Renal cortical epithelial cell (primary cell): ENCODE measurements around the gene PIEZO1. TPM values are rescaled to one million over a fixed set of nuclear protein-coding genes. Genes with fewer than 3 reads are reported as not detected.

ENCODE experiments used
- DNase-seq: peaks from one replicate; pipeline ENCODE4 v3.0.0-alpha.2; 2011; ENCODE audit warnings: low read depth
- total RNA-seq: library from RNA; depleted of rRNA; stranded (reverse); fragments of >200 nt; gene quantifications from 2 replicates; pipeline ENCODE4 v1.2.3, GENCODE V29; 2014

PIEZO1 gene
- total RNA-seq, 1 donor from 2014 or later, result 282 TPM

- DNase-seq, result peak; percentile 42
Measured at GRCh38 chr16:88737298-88738150, 47.5 kb downstream of the PIEZO1 start.

DNA sequence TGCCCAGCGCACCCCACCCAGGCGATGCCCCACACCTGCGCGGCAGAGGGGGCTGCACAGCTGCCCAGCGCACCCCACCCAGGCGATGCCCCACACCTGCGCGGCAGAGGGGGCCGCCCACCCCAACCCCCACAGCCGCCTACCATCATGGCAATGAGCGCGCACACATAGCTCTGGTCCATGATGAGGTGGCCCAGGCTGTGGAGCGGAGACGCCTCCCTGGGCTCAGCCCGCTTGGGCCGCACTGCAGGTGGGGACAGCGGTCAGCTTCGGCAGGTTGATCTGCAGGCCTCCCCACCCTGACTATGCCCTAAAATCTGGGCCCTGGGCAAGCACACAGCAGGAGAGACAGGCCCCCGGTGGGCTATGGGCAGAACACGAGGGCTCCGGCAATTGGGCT, 48.5 kb downstream of the PIEZO1 start:
- DNase-seq, result no peak

DNA sequence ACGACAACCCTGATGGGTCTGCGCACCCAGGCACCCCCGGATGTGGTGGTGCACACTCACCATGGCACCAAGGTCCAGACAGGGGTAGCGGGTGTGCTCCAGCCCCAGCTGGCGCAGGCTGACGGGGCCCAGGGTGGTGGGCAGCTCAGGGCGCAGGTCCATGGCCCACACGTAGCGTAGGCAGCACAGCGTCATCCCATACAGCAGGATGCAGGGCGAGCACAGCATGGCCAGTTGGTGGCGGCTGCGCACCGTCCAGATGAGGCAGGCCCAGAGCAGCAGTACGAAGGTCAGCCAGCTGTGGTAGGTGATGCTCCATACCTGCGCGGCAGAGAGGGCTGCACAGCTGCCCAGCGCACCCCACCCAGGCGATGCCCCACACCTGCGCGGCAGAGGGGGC, 48.9 kb downstream of the PIEZO1 start:
- DNase-seq, result no peak

GRCh38 chr16:88735616-88736015, 49.4 kb downstream of the PIEZO1 start:
- no peak for DNase-seq

DNA sequence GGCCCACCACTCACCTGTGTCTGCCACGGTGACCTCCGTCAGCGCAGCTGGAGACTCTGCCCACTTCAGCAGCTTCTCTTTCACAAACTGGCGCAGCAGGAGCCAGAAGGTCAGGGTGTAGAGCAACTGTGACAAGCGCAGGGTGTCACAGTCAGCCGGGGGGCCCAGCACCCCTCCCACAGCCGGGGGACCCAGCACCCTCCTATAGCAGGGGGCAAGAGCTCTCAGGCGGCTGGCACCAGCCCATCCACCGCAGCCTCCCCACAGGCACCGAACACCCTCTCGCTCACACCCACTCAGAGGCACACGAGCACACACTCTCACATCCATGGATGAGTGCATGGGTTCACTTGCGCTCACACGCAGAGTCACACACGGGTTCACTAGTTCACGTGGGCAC, 49.9 kb downstream of the PIEZO1 start:
- no peak for DNase-seq

GRCh38 chr16:88734361-88734728, 50.7 kb downstream of the PIEZO1 start:
- no peak for DNase-seq

- no peak for DNase-seq
Measured at GRCh38 chr16:88733630-88734360, 51.2 kb downstream of the PIEZO1 start.

DNA sequence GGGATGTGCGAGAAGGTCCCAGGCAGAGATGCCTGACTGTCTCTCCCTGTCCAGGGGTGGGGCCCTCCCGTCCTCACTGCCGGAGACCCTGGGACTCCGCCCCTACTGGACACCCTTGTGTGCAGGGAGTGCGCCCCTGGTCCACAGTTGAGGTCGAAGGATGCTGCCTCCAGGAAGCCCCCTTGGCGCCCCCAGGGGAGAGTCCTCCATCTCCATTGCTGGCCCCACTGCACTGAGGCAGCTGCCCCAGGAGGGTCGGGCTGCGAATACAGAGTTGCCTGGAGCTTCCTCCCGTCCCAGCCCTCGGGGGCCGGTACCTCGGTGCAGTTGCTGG, 52.1 kb downstream of the PIEZO1 start:
- DNase-seq, result no peak

DNA sequence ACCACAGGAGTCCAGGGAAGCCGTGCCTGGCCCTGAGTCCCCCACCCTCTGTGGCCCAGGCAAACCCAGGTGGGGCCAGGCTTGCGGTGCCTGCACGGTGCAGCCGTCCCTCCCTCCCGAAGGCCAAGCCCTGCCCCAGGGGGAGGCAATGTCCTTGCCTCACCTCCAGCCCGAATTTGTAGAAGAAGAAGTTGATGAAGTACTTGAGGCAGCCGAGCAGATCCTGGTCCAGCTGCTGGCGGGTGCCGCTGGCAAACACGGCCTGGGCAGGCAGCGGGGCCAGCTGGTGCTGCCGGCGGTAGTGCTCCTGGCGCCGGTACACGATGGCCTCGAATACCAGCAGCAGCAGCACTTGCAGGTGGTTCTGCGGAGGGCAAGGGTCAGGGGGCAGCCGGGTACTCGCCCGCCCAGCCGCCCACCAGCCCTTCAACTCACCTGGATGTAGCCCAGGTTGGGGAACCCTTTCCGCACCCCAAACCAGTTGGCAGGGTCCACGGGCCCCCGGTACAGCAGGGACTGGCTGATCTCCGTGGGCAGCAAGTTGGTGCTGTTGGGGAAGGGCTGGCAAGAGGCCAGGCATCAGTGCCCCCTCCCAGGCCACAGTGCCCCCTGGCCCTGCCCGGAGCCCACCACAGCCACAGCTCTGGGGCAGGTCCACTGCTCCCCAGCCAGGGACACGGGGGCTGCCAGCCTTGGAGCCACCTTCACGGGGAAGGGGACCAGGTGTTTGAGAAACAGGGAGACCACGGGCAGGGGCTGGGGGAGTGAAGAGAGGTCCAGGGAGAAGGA, 52.7 kb downstream of the PIEZO1 start:
- no peak for DNase-seq

- DNase-seq, result no peak
Measured at GRCh38 chr16:88731699-88732098, 53.3 kb downstream of the PIEZO1 start.

DNA sequence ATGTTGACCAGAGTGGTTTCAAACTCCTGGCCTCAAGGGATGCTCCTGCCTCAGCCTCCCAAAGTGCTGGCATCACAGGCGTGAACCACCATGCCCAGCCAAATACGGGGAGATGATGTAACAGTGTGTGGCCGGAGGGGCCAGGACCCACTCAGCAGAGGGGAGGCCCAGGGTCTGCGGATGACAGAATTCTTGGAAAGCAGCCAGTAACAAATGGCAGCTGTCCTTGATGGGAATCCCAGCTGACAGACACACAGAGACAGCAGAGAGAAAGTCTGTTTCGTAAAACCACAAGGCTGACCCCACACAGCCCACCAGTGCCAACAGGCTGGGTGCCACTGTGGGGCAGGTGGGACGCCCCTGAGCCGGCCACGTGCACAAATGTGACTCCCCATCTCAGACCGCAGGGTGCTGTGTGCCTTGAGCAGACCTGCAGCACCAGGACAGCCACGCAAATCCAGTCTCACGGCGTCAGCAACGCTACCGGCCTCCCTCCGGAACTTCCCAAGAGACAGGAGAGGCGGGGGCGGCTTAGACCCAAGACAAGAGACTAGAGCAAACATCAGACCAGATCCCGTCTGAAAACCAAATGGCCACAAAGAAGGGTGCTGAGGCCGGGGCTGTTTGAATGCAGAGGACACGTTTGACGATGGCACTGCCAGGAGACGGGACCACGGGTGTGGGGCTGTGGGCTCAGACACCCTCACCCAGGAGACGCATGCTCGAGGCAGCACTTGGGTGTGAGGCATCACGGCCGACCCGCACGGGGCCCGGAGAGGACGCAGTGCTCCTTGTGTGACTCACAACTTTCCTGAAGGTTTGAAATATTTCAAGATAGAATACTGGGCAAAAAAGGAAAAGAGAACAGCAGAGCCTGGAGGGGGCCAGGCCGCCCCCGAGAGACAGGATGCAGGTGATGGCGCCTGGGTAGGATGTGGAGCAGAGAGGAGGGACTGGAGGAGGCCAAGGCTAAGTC, 54.1 kb downstream of the PIEZO1 start:
- no peak for DNase-seq

- no peak for DNase-seq
Measured at GRCh38 chr16:88727871-88728270, 57.1 kb downstream of the PIEZO1 start.

DNA sequence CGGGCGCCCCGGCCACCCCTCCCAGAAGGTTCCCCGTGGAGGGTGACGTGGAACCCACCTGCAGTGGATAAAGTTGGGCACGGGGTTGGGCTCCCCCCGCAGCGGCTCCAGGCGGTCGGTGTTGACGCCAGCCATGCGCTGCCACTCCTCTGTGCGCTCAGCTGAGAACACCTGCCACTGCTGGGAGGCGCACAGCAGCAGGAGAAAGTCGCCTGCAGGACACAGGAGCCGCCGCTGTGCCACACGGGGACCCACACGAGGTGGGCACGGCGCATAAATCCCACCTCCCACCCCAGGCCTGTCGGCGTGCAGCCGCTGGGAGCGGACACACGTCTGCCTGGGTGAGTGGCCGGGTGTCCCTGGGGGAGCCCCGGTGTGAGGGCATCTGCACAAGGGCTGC, 58.0 kb downstream of the PIEZO1 start:
- no peak for DNase-seq

DNA sequence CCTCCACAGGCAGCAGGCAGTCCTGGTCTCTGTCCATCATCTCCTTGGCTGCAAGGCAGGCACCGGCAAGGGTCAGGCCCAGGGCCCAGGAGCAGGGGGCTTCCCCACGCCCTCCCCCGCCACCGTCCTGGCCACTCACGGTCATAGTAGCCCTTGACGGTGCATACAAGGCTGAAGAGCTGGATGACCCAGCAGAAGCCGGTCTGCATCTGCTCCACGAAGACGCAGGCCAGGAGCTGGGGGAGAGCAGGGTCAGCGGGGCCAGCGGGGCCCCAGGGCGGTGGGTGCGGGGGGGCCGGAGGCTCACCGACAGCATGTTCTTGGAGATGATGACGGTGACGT, 58.6 kb downstream of the PIEZO1 start:
- DNase-seq, result no peak

DNA sequence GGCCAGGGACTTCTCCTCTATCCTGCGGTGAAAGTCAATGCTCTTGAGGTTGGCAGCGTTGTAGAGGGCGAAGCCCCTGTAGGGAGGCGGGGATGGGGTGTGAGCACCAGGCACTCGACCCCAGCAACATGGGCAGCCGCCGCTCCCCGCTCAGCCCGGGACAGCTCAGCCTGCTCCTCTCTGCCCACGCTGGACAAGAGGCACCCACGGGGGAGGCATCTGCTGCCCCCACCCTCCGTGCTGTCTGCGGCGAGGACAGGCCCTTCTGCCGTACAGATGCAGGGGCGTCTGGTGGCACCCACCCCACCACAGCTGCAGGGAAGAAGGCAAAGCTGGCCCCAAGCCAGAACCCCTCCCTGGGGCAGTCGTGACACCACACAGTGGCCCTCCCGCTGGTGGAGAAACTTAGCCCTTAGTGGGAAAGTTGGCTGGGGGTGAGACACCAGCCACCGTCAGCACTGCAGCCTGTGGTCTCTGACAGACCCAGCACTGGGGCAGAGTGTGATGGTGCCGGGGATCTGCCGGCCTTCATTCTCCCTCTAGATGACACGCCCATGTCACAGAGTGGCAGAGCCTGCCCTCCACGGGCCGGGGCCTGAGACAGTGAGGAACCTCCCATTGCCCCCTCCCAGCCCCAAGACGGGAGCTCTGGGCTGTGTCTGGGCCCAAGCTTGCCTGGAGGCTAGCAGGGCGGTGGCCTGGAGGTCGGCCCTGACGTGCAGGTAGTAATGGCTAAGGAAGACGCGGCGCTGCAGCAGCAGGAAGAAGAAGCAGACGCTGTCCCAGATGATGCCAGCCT, 59.2 kb downstream of the PIEZO1 start:
- DNase-seq, result no peak

- no peak for DNase-seq
Measured at GRCh38 chr16:88724855-88725555, 60.0 kb downstream of the PIEZO1 start.

GRCh38 chr16:88723911-88724310, 61.1 kb downstream of the PIEZO1 start:
- no peak for DNase-seq

GRCh38 chr16:88723507-88723887, 61.5 kb downstream of the PIEZO1 start:
- DNase-seq, result no peak

- no peak for DNase-seq
Measured at GRCh38 chr16:88722784-88723506, 62.1 kb downstream of the PIEZO1 start.
